Measurements from ENCODE around the gene SLC25A30.
"Not testable (repeated sequence)": the region's sequence is repeated elsewhere in the genome, so short reads cannot be mapped to it uniquely, and the experiment has no call there.

Gene SLC25A30

DNA sequence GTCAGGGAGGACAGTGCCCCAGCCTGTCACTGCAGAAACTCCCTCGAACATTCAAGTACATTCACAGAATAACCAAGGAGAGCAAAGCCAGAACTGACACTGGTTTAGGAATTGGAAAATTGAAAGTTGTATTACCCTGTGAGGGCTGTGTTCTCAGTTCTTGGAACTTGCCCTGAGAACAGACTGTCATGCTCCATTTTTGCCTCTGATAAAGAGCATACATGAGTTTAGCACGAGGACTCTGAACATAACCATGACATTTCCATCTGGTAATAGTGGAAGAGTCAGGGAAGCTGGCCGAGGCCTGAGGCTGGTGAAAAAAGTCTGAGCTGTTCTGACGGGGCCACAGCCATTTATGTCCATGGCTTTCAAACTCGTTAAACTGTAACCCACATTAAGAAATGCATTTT is 15.2 kb upstream of the SLC25A30 start:
- H3K79me2 ChIP-seq (ENCODE audit: insufficient read depth, low read length), result no peaks in the 10 kb centered on the region
- no peak overlapping the region for H3K27ac ChIP-seq (ENCODE audit: low read depth, low read length)
- no peaks in the 10 kb centered on the region for H3K27me3 ChIP-seq (ENCODE audit: low read length)
- H3K9ac ChIP-seq (ENCODE audit: low read length), result no peak overlapping the region
- no peak overlapping the region for H3K4me2 ChIP-seq (ENCODE audit: low read depth, low read length, poor library complexity, severe bottlenecking)
- no peaks in the 10 kb centered on the region for H3K9me2 ChIP-seq (replicated peaks; ENCODE audit: insufficient read depth, low read length)
- TF ChIP-seq, protein P1, sequence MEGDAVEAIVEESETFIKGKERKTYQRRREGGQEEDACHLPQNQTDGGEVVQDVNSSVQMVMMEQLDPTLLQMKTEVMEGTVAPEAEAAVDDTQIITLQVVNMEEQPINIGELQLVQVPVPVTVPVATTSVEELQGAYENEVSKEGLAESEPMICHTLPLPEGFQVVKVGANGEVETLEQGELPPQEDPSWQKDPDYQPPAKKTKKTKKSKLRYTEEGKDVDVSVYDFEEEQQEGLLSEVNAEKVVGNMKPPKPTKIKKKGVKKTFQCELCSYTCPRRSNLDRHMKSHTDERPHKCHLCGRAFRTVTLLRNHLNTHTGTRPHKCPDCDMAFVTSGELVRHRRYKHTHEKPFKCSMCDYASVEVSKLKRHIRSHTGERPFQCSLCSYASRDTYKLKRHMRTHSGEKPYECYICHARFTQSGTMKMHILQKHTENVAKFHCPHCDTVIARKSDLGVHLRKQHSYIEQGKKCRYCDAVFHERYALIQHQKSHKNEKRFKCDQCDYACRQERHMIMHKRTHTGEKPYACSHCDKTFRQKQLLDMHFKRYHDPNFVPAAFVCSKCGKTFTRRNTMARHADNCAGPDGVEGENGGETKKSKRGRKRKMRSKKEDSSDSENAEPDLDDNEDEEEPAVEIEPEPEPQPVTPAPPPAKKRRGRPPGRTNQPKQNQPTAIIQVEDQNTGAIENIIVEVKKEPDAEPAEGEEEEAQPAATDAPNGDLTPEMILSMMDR (IDR thresholded peaks at IDR 0.05; ENCODE audit: insufficient read depth, low read length, poor library complexity, severe bottlenecking), result no peak
- TF ChIP-seq EZH2phosphoT487 (conservative IDR thresholded peaks at IDR 0.05; ENCODE audit: low read length), result no peak
- no peak overlapping the region for H3K4me3 ChIP-seq (ENCODE audit: insufficient read depth, low read length, poor library complexity, severe bottlenecking)
- no peaks in the 10 kb centered on the region for H3F3A ChIP-seq (ENCODE audit: insufficient read depth)
- no peaks in the 10 kb centered on the region for H4K20me1 ChIP-seq (ENCODE audit: low read depth, low read length)
- H2AFZ ChIP-seq (ENCODE audit: low read depth, low read length, severe bottlenecking), result no peak overlapping the region
- no peaks in the 10 kb centered on the region for H3K36me3 ChIP-seq (ENCODE audit: low read length)
- no peaks in the 10 kb centered on the region for H3K9me3 ChIP-seq (ENCODE audit: insufficient read depth, low read length)

DNA sequence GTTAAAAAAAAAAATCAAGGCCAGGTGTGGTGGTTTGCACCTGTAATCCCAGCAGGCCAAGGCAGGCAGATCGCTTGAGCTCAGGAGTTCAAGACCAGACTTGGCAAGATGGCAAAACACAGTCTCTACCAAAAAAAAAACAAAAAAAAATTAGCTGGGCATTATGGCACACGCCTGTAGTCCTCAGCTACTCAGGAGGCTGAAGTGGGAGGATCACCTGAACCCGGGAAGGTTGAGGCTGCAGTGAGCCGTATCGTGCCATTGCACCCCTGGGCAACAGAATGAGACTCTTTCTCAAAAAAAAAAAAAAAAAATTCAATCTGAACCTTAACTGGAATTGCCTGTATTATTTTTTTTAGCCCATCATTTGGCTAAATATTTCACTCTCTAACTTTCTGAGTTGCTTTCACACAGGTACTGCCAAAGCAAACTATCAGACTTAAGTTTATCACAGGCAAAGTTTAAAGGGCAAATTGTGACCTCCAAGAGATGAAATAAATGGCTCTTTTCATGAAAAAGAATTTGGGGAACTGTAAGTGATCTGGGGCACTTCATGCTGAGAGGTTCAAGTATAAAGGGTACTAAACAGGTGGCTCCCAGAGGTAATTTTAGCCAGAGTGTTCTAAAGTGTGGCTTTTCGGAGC is 14.7 kb upstream of the SLC25A30 start:
- Histone ChIP-seq H3K4me2 (ENCODE audit: low read depth, low read length, poor library complexity, severe bottlenecking) (no peak overlapping the region), H4K20me1 (ENCODE audit: low read depth, low read length) (no peaks in the 10 kb centered on the region), H3K9me3 (ENCODE audit: insufficient read depth, low read length) (no peaks in the 10 kb centered on the region), H3K4me3 (ENCODE audit: insufficient read depth, low read length, poor library complexity, severe bottlenecking) (no peak overlapping the region), H3F3A (ENCODE audit: insufficient read depth) (no peaks in the 10 kb centered on the region), H3K79me2 (ENCODE audit: insufficient read depth, low read length) (no peaks in the 10 kb centered on the region), H2AFZ (ENCODE audit: low read depth, low read length, severe bottlenecking) (no peak overlapping the region), H3K27ac (ENCODE audit: low read depth, low read length) (no peak overlapping the region), H3K9ac (ENCODE audit: low read length) (no peak overlapping the region), H3K36me3 (ENCODE audit: low read length) (no peaks in the 10 kb centered on the region), H3K9me2 (replicated peaks; ENCODE audit: insufficient read depth, low read length) (no peaks in the 10 kb centered on the region), H3K27me3 (ENCODE audit: low read length) (no peaks in the 10 kb centered on the region)
- no peak for TF ChIP-seq EZH2phosphoT487 (conservative IDR thresholded peaks at IDR 0.05; ENCODE audit: low read length)
- TF ChIP-seq, protein P1 (IDR thresholded peaks at IDR 0.05; ENCODE audit: insufficient read depth, low read length, poor library complexity, severe bottlenecking), result no peak

DNA sequence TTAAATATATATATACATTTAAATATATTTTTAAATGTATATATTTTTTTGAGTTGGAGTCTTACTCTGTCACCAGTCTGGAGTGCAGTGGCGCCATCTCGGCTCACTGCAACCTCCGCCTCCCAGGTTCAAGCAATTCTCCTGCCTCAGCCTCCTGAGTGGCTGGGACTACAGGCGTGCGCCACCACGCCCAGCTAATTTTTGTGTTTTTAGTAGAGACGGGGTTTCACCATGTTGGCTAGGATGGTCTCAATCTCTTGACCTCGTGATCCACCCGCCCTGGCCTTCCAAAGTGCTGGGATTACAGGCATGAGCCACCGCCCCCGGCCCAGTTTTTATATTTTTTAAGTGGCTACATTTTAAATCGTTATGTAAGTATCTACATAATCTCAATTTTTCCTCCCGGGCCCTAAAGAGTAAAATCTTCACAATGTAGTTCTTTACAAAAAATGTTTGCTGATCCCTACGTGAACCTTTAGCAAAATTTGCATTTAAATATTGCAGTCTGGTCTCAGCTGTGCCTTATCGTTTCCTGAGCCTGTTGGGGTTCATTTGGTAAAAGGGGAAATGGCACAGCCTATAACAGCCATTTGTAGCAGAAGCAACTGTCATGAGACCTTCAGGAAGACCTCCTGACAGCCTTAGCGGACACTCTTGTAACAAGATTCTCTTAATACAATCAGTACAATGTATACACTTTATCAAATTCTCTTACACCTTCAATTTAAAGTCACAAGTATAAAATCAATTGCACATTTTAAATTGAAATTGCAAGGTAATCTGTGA is 8.1 kb upstream of the SLC25A30 start:
- H3F3A ChIP-seq (ENCODE audit: insufficient read depth), result not testable (repeated sequence)

DNA sequence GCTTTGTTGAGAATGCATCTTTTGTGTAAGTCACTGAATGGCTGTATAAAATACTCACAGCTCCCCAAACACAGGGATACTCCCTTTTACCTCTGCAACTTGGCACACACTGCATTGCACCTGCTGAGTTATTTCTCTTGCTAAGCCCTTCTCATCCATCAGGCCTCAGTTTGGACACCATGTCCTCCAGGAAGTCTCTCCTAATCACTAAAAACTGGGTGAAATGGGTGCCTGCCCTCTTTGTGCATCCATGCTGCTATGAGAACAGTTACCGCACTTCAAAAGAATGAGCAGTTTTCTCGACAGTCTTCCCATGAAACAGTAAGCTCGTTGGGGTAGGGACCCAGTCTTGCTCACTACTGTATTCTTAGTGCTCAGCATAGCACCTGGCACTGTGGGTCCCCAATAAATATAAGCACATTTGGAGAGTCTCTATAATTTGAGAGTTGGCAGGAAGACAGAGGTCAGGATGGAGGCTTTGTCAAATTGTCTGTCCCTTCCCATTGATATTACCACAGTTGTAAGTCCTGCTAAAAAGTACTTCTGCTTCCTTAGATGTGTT is 4.6 kb upstream of the SLC25A30 start:
- Histone ChIP-seq H3K4me2 (ENCODE audit: low read depth, low read length, poor library complexity, severe bottlenecking) (no peak overlapping the region), H3K4me3 (ENCODE audit: insufficient read depth, low read length, poor library complexity, severe bottlenecking) (no peak overlapping the region), H2AFZ (ENCODE audit: low read depth, low read length, severe bottlenecking) (no peak overlapping the region), H3K79me2 (ENCODE audit: insufficient read depth, low read length) (no peaks in the 10 kb centered on the region), H3K36me3 (ENCODE audit: low read length) (no peaks in the 10 kb centered on the region), H3K9me2 (replicated peaks; ENCODE audit: insufficient read depth, low read length) (no peaks in the 10 kb centered on the region), H3K27ac (ENCODE audit: low read depth, low read length) (no peak overlapping the region), H3K9ac (ENCODE audit: low read length) (no peak overlapping the region), H4K20me1 (ENCODE audit: low read depth, low read length) (no peaks in the 10 kb centered on the region), H3K27me3 (ENCODE audit: low read length) (no peaks in the 10 kb centered on the region), H3K9me3 (ENCODE audit: insufficient read depth, low read length) (no peaks in the 10 kb centered on the region), H3F3A (ENCODE audit: insufficient read depth) (peaks cover 10% of the 10 kb centered on the region; the same call in 1 of the 2 replicates)
- TF ChIP-seq EZH2phosphoT487 (conservative IDR thresholded peaks at IDR 0.05; ENCODE audit: low read length), result no peak
- TF ChIP-seq, protein P1 (IDR thresholded peaks at IDR 0.05; ENCODE audit: insufficient read depth, low read length, poor library complexity, severe bottlenecking), result no peak

More for the DNA sequence above, 8.1 kb upstream of the SLC25A30 start:
- not testable (repeated sequence) for H3K9ac ChIP-seq (ENCODE audit: low read length); H3K9me2 ChIP-seq (replicated peaks; ENCODE audit: insufficient read depth, low read length); H3K4me2 ChIP-seq (ENCODE audit: low read depth, low read length, poor library complexity, severe bottlenecking); H3K36me3 ChIP-seq (ENCODE audit: low read length); H3K27me3 ChIP-seq (ENCODE audit: low read length); H3K9me3 ChIP-seq (ENCODE audit: insufficient read depth, low read length); H3K79me2 ChIP-seq (ENCODE audit: insufficient read depth, low read length); H3K27ac ChIP-seq (ENCODE audit: low read depth, low read length); H4K20me1 ChIP-seq (ENCODE audit: low read depth, low read length); H2AFZ ChIP-seq (ENCODE audit: low read depth, low read length, severe bottlenecking); H3K4me3 ChIP-seq (ENCODE audit: insufficient read depth, low read length, poor library complexity, severe bottlenecking)
